Epithelial cell of esophagus (primary cell): Measurements from ENCODE around the gene PTH2.
"Not testable (repeated sequence)": the region's sequence is repeated elsewhere in the genome, so short reads cannot be mapped to it uniquely, and the experiment has no call there.

ENCODE experiments used
- DNase-seq: peaks from one replicate; pipeline ENCODE4 v3.0.0; 2010; ENCODE audit warnings: low read depth
- H3K4me3 ChIP-seq: 2 replicates; pipeline ENCODE4 v1.5.1; 2011; ENCODE audit warnings: mild to moderate bottlenecking, low read length, control low read depth
- TF ChIP-seq, protein P1 (sequence below): IDR thresholded peaks from 2 replicates; pipeline ENCODE4 v1.5.1; 2011; ENCODE audit warnings: low read depth, mild to moderate bottlenecking, low read length, control low read depth, inconsistent platforms; ENCODE audit not compliant: insufficient read depth; ENCODE audit errors: missing control alignments

PTH2 gene

DNA sequence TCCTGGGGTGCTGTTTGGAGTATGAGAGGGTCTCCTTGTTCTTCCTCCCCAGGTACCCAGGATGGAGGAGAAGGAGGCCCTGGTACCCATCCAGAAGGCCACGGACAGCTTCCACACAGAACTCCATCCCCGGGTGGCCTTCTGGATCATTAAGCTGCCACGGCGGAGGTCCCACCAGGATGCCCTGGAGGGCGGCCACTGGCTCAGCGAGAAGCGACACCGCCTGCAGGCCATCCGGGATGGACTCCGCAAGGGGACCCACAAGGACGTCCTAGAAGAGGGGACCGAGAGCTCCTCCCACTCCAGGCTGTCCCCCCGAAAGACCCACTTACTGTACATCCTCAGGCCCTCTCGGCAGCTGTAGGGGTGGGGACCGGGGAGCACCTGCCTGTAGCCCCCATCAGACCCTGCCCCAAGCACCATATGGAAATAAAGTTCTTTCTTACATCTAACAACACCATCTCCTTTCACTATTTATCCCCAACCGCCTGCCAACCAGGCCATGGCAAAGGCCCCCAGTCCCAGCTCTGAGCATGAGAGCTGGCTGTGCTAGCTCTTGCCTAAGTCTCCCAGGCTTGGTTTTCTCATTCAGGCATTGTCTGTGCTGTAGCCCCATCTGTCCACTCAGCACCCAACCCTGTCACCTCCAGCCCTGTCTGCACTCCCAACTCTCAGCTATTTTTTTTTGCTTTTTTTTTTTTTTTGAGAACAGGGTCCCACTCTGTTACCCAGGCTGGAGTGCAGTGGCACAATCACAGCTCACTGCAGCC lies 48.4 kb downstream of the PTH2 start:
- TF ChIP-seq, protein P1, sequence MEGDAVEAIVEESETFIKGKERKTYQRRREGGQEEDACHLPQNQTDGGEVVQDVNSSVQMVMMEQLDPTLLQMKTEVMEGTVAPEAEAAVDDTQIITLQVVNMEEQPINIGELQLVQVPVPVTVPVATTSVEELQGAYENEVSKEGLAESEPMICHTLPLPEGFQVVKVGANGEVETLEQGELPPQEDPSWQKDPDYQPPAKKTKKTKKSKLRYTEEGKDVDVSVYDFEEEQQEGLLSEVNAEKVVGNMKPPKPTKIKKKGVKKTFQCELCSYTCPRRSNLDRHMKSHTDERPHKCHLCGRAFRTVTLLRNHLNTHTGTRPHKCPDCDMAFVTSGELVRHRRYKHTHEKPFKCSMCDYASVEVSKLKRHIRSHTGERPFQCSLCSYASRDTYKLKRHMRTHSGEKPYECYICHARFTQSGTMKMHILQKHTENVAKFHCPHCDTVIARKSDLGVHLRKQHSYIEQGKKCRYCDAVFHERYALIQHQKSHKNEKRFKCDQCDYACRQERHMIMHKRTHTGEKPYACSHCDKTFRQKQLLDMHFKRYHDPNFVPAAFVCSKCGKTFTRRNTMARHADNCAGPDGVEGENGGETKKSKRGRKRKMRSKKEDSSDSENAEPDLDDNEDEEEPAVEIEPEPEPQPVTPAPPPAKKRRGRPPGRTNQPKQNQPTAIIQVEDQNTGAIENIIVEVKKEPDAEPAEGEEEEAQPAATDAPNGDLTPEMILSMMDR, result no peak
- H3K4me3 ChIP-seq, result no peak overlapping the region
- no peak for DNase-seq

DNA sequence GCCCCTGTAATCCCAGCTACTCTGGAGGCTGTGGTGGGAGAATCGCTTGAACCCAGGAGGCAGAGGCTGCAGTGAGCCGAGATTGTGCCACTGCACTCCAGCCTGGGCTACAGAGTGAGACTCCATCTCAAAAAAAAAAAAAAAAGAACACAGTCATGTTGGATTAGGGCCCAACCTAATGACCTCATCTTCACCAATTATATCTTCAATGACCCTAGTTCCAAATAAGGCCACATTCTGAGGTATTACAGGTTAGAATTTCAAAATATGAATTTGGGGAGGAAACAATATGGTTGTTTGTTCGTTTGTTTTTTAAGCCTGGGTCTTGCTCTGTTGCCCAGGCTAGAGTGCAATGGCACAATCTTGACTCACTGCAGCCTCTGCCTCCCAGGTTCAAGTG lies 50.1 kb downstream of the PTH2 start:
- DNase-seq, H3K4me3 ChIP-seq: not testable (repeated sequence)
